Right lobe of liver (tissue), 6 donors: ENCODE measurements around the gene CCDC9B. TPM values are rescaled to one million over a fixed set of nuclear protein-coding genes. Genes with fewer than 3 reads are reported as not detected.
A peak's percentile ranks its signal among the peaks of the same experiment; 100 is the strongest.

Experiments used
- ATAC-seq, 4 donors: fragments of 200-7000 bp; cut with Tn5 transposase; one replicate each; pipeline ENCODE4 v1.9.1; 2020; ENCODE audit warnings: mild to moderate bottlenecking in 4 of 4, moderate library complexity in 4 of 4
- DNase-seq, 3 donors: peaks; one replicate each; pipeline ENCODE4 v3.0.0-alpha.2; 2020
- H3K27ac ChIP-seq, 3 donors: fragments of 200-600 bp; one replicate each; pipeline ENCODE4 v1.8.0; 2022
- H3K27me3 ChIP-seq, 2 donors: fragments of 200-600 bp; one replicate each; pipeline ENCODE4 v1.8.0; 2022
- H3K36me3 ChIP-seq, 4 donors: fragments of 200-600 bp; sonication (generic) in 1 of 4; one replicate each; pipeline versions ENCODE4 v1.5.1 to v1.8.0; 2017 to 2022; ENCODE audit warnings: control low read depth in 1 of 4
- H3K4me1 ChIP-seq, 4 donors: fragments of 200-600 bp; sonication (generic) in 1 of 4; one replicate each; pipeline versions ENCODE4 v1.5.1 to v1.8.0; 2017 to 2022; ENCODE audit warnings: control low read depth in 1 of 4
- H3K4me3 ChIP-seq, 3 donors: fragments of 200-600 bp; one replicate each; pipeline ENCODE4 v1.8.0; 2022
- H3K9me3 ChIP-seq, 4 donors: fragments of 200-600 bp; sonication (generic) in 1 of 4; one replicate each; pipeline versions ENCODE4 v1.5.1 to v1.8.0; 2017 to 2022; ENCODE audit warnings: control low read depth in 1 of 4
- CTCF ChIP-seq, 4 donors: fragments of 200-600 bp in 3 of 4; fragments of 450-650 bp in 1 of 4; IDR thresholded peaks; one replicate each; pipeline versions ENCODE4 v1.5.1 to v1.8.0; 2016 to 2022; ENCODE audit warnings: antibody characterized with exemption in 4 of 4, mild to moderate bottlenecking in 2 of 4
- POLR2A ChIP-seq: fragments of 450-650 bp; IDR thresholded peaks from one replicate; pipeline ENCODE4 v1.6.1; 2017; ENCODE audit warnings: antibody characterized with exemption, mild to moderate bottlenecking
- WGBS: methylation state at CpG from one replicate; pipeline ENCODE4 v1.1.6; 2018; ENCODE audit warnings: low coverage, low lambda C conversion rate; ENCODE audit not compliant: insufficient coverage; ENCODE audit errors: missing lambda C conversion rate; 5-methylcytosine and 5-hydroxymethylcytosine counted together
- intact Hi-C, 2 donors: fragments of 100-400 bp; cut with DNase I; formaldehyde crosslinking; loops; one replicate each; pipeline versions ENCODE4 v1.11.2 to v1.14.1; 2022
- total RNA-seq, 6 experiments: library from RNA; depleted of rRNA in 2 of 6; stranded (reverse); fragments of >200 nt in 2 of 6; fragmentation: NEBNext Ultra II Directional in 3 of 6; extraction: Animal tissue kit (Norgen Biotek cat#: 25700) in 3 of 6; gene quantifications; one replicate each; pipeline versions ENCODE4 v1.1.0 to v1.2.4, GENCODE V29; 2016 to 2023
- donor health status: DM: no; HTN: yes; CAD: no.
- donor health status: DM: no; HTN: no; CAD: no.
- donor health status: DM: no; HTN: no; CAD: no.
- donor health status: DM: no; HTN: yes; CAD: no.
- donor health status: DM: no; HTN: yes; CAD: no.

Gene CCDC9B
- total RNA-seq, 6 experiments from 2014 or later, result 4.2 to 11.9 (median 4.7) TPM

GRCh38 chr15:40382580-40383456, 42.1 kb upstream of the CCDC9B start, which contains the start of gene KNSTRN:
Gene KNSTRN, plus strand, starts transcription at chr15:40382721. Its CDS starts 115 bp downstream, at chr15:40382836.
- Histone ChIP-seq H3K27ac (peak within 1 kb of the TSS in 2 of 3 donors; percentile 76 to 83), H3K4me1 (peaks cover 0 to 57% (median 8%) of the 10 kb centered on the region in 4 donors), H3K9me3 (no peaks in the 10 kb centered on the region), H3K4me3 (peak within 1 kb of the TSS; percentile 92 to 98 (median 92)), H3K36me3 (peaks cover 0 to 4% (median 2%) of the 10 kb centered on the region in 4 donors), H3K27me3 (no peaks in the 10 kb centered on the region)
- TF ChIP-seq CTCF (IDR thresholded peaks at IDR 0.05), result no peak
- TF ChIP-seq POLR2A, result peak; percentile 48
- intact Hi-C loops, result no loop called here
- peak; percentile 89 to 94 (median 91) for DNase-seq
- ATAC-seq, result peak; percentile 94 to 98 (median 95)
- WGBS, result 2% methylated on average over 36 of the region's 57 CpGs

GRCh38 chr15:40381818-40382529, 41.2 kb upstream of the CCDC9B start:
- intact Hi-C loops, result no loop called here
- peak; percentile 59 to 79 (median 72) for ATAC-seq
- peak in 1 of 3 donors; percentile 54 for DNase-seq
- Histone ChIP-seq H3K27me3 (no peaks in the 10 kb centered on the region), H3K9me3 (no peaks in the 10 kb centered on the region), H3K27ac (peak overlapping the region in 2 of 3 donors; percentile 76 to 83), H3K4me1 (peaks cover 0 to 54% (median 8%) of the 10 kb centered on the region in 4 donors), H3K36me3 (peaks cover 0 to 4% (median 0%) of the 10 kb centered on the region in 4 donors), H3K4me3 (peak overlapping the region in 1 of 3 donors; percentile 92)
- WGBS, result 38% methylated on average over 11 of the region's 11 CpGs
- TF ChIP-seq POLR2A (no peak), CTCF (IDR thresholded peaks at IDR 0.05) (no peak)

GRCh38 chr15:40380636-40381035, 39.9 kb upstream of the CCDC9B start:
- Histone ChIP-seq H3K36me3 (no peaks in the 10 kb centered on the region), H3K4me3 (no peak overlapping the region), H3K27me3 (no peaks in the 10 kb centered on the region), H3K9me3 (no peaks in the 10 kb centered on the region), H3K4me1 (peaks cover 0 to 40% (median 8%) of the 10 kb centered on the region in 4 donors), H3K27ac (no peak overlapping the region)
- TF ChIP-seq POLR2A (no peak), CTCF (IDR thresholded peaks at IDR 0.05) (no peak)
- intact Hi-C loops, result no loop called here
- 93% methylated on average over 10 of the region's 10 CpGs for whole genome bisulfite sequencing
- DNase-seq (no peak), ATAC-seq (no peak)

GRCh38 chr15:40379853-40380252, 39.1 kb upstream of the CCDC9B start:
- no peak overlapping the region for H3K27ac ChIP-seq
- DNase-seq (peak; percentile 66 to 82 (median 68)), ATAC-seq (peak; percentile 32 to 69 (median 35))
- no peak overlapping the region for H3K4me3 ChIP-seq
- no peaks in the 10 kb centered on the region for H3K27me3 ChIP-seq
- WGBS, result 2% methylated on average over 4 of the region's 4 CpGs
- H3K36me3 ChIP-seq, result no peaks in the 10 kb centered on the region
- H3K9me3 ChIP-seq, result no peaks in the 10 kb centered on the region
- intact Hi-C loops, result no loop called here
- TF ChIP-seq POLR2A (no peak), CTCF (IDR thresholded peaks at IDR 0.05) (no peak)
- H3K4me1 ChIP-seq, result peaks cover 0 to 33% (median 8%) of the 10 kb centered on the region in 4 donors
